SJSA1 (cell line): ENCODE data around the gene DMGDH. TPM values are rescaled to one million over a fixed set of nuclear protein-coding genes. Genes with fewer than 3 reads are reported as not detected.
A peak's percentile ranks its signal among the peaks of the same experiment; 100 is the strongest.

Experiments used
- DNase-seq, 2 experiments: peaks; one replicate each; pipeline ENCODE4 v3.0.0-alpha.2; 2015 to 2020; ENCODE audit warnings: low spot score in 2 of 2, low read depth in 1 of 2
- H3K27ac ChIP-seq: fragments of 250-450 bp; sonication (Bioruptor Pico); 2 replicates; pipeline ENCODE4 v1.5.1; 2020; ENCODE audit warnings: mild to moderate bottlenecking, moderate library complexity
- H3K27me3 ChIP-seq: fragments of 250-450 bp; sonication (Bioruptor Pico); replicated peaks from 2 replicates; pipeline ENCODE4 v1.5.1; 2020; ENCODE audit warnings: mild to moderate bottlenecking, moderate library complexity
- H3K36me3 ChIP-seq: fragments of 250-450 bp; sonication (Bioruptor Pico); 2 replicates; pipeline ENCODE4 v1.5.1; 2020; ENCODE audit warnings: mild to moderate bottlenecking
- H3K4me1 ChIP-seq: fragments of 250-450 bp; sonication (Bioruptor Pico); replicated peaks from 2 replicates; pipeline ENCODE4 v1.6.1; 2021; ENCODE audit warnings: mild to moderate bottlenecking
- H3K4me3 ChIP-seq: fragments of 250-450 bp; sonication (Bioruptor Pico); 2 replicates; pipeline ENCODE4 v1.5.1; 2020; ENCODE audit warnings: mild to moderate bottlenecking
- H3K9me3 ChIP-seq: fragments of 250-450 bp; sonication (Bioruptor Pico); replicated peaks from 2 replicates; pipeline ENCODE4 v1.5.1; 2020; ENCODE audit warnings: mild to moderate bottlenecking
- total RNA-seq: library from RNA; depleted of rRNA; stranded (reverse); fragments of >200 nt; shearing (Covaris generic); gene quantifications from 2 replicates; pipeline ENCODE4 v1.2.3, GENCODE V29; 2014

DMGDH gene
- total RNA-seq, 1 experiment from 2014 or later, result not detected

DNA sequence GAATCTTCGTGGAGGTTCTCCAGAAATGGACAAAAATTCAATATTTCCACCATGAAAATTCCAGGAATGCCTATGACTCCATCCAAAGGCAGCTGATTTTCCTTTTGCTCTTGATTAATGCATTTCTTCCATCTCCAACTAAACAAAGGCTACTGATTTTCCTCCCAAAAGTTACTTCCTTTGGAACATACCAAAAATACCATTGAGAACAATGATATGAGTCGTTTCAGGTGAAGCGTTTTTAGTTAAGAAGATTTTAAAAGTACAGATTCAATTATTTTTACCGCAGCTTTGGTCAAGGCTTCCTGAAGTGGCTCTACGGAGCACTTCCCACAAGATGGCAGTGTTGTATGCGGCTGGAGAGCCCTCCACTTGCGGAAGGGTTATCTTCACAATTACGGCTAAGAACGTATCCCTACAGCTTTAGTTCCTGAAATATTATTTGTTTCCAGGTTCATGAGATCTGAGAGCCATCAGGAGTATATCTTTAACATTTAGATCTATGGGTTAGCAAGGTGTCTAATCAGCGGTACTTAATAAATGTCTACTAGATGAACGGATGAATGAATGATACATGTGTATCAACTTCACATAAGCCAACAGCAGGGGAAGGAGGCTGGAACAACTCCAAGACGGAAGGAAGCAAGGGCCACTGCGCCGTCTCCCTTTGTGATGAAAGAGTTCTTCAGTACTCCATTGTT lies 48.5 kb downstream of the DMGDH start:
- DNase-seq, result peak; percentile 81 to 93
- Histone ChIP-seq H3K27ac (peak overlapping the region; percentile 96), H3K4me3 (no peak overlapping the region), H3K27me3 (no peaks in the 10 kb centered on the region), H3K4me1 (peaks cover 41% of the 10 kb centered on the region), H3K9me3 (no peaks in the 10 kb centered on the region), H3K36me3 (no peaks in the 10 kb centered on the region)

- H3K4me3 ChIP-seq, result no peak overlapping the region
- no peaks in the 10 kb centered on the region for H3K9me3 ChIP-seq
- peaks cover 2% of the 10 kb centered on the region for H3K4me1 ChIP-seq
- no peak for DNase-seq
- H3K36me3 ChIP-seq, result no peaks in the 10 kb centered on the region
- H3K27ac ChIP-seq, result no peak overlapping the region
- no peaks in the 10 kb centered on the region for H3K27me3 ChIP-seq
Measured at GRCh38 chr5:79014631-79015030, 54.8 kb downstream of the DMGDH start.

- H3K27ac ChIP-seq, result no peak overlapping the region
- no peaks in the 10 kb centered on the region for H3K36me3 ChIP-seq
- H3K27me3 ChIP-seq, result no peaks in the 10 kb centered on the region
- no peak for DNase-seq
- no peaks in the 10 kb centered on the region for H3K9me3 ChIP-seq
- H3K4me3 ChIP-seq, result no peak overlapping the region
- H3K4me1 ChIP-seq, result no peaks in the 10 kb centered on the region
Measured at GRCh38 chr5:79011869-79012268, 57.6 kb downstream of the DMGDH start.

DNA sequence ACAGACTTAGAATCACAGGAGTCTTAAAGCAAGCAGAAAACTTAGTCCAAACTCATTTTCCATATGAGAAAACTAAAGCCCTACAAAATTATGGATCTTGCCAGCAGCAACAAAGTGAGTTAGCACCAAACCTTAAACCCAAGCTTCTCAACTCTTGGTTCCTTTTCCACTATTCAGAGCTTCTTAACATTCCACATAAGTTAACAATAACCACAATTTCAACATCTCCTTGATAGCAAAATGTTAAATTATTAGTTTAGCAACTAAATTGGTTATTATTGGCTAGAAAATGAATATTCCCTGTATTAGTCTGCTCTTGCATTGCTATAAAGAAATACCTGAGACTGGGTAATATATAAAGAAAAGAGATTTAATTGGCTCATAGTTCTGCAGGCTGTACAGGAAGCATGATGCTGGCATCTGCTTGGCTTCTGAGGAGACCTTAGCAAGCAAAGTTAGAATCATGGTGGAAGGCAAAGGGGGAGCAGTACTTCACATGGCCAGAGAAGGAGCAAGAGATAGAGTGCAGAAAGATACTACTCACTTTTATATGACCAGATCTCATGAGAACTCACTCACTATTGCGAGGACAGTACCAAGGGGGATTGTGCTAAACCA lies 58.1 kb downstream of the DMGDH start:
- H3K4me1 ChIP-seq, result no peaks in the 10 kb centered on the region

GRCh38 chr5:79008362-79008761 lies 61.1 kb downstream of the DMGDH start:
- peaks cover 1% of the 10 kb centered on the region for H3K4me1 ChIP-seq
- H3K27me3 ChIP-seq, result no peaks in the 10 kb centered on the region
- no peak overlapping the region for H3K4me3 ChIP-seq
- H3K27ac ChIP-seq, result no peak overlapping the region
- no peaks in the 10 kb centered on the region for H3K36me3 ChIP-seq
- no peak for DNase-seq
- no peaks in the 10 kb centered on the region for H3K9me3 ChIP-seq

More for the DNA sequence above, 58.1 kb downstream of the DMGDH start:
- no peak overlapping the region for H3K27ac ChIP-seq
- H3K36me3 ChIP-seq, result no peaks in the 10 kb centered on the region
- no peaks in the 10 kb centered on the region for H3K9me3 ChIP-seq
- DNase-seq, result no peak
- no peak overlapping the region for H3K4me3 ChIP-seq
- H3K27me3 ChIP-seq, result no peaks in the 10 kb centered on the region

DNA sequence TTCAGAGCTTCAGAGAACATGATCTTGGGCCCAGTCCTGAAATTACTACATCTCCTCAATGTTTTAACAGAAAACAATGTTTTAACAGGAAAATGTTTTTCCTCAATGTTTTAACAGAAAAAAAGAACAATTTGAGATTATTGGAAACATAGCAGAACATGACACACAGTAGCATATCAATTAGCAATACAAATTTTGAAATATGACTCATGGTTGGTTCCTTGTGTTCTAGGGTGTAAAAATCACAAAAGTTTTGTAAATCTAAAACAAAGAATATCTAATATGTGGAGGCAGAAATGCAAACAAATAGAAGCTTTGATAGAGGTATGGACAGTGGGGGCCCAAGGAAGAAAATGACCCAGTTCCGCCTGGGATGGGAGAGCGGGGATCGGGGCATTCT lies 61.6 kb downstream of the DMGDH start:
- H3K4me3 ChIP-seq, result no peak overlapping the region
- no peak for DNase-seq
- H3K9me3 ChIP-seq, result no peaks in the 10 kb centered on the region
- peaks cover 6% of the 10 kb centered on the region for H3K4me1 ChIP-seq
- no peaks in the 10 kb centered on the region for H3K36me3 ChIP-seq
- H3K27me3 ChIP-seq, result no peaks in the 10 kb centered on the region
- no peak overlapping the region for H3K27ac ChIP-seq

DNA sequence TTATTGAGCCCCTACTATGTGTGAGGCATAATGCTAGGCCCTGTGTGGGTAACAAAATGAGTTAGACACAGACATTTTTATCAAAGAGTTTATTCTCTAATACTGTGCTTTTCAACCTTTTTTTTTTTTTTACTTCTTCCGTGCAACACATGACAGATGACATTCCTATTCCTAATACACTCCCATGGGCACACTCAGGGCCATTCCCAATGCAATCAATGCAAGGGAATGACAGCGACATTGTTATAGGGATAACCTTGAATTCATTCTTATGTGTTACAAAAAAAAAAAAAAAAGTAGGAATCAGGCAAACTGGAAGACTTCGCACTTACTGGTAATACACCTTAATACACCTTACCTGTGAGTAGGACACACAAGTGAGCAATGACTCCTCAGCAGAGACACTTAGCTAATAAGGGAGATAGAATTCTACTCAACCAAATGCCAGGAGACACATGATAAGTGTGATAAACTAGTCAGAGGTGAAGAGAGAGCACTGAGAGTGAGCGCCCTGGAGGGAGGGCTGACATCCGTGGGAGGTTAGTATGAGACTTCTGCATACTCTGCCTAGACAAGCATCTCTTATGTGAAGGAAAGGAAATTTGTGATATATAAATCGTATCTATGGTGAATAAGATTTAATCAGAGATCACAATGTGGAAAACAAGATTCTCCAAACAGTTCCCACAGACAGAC lies 63.4 kb downstream of the DMGDH start:
- no peaks in the 10 kb centered on the region for H3K36me3 ChIP-seq
- H3K27ac ChIP-seq, result no peak overlapping the region
- H3K27me3 ChIP-seq, result no peaks in the 10 kb centered on the region
- peaks cover 24% of the 10 kb centered on the region for H3K4me1 ChIP-seq
- H3K4me3 ChIP-seq, result no peak overlapping the region
- no peak for DNase-seq
- H3K9me3 ChIP-seq, result no peaks in the 10 kb centered on the region

- no peak overlapping the region for H3K27ac ChIP-seq
- no peak for DNase-seq
- peaks cover 30% of the 10 kb centered on the region for H3K4me1 ChIP-seq
- H3K36me3 ChIP-seq, result no peaks in the 10 kb centered on the region
- H3K4me3 ChIP-seq, result no peak overlapping the region
- H3K27me3 ChIP-seq, result no peaks in the 10 kb centered on the region
- no peaks in the 10 kb centered on the region for H3K9me3 ChIP-seq
Measured at GRCh38 chr5:79005151-79005550, 64.3 kb downstream of the DMGDH start.

- peak overlapping the region; percentile 89 for H3K27ac ChIP-seq
- DNase-seq, result peak in 1 of 2 experiments; percentile 85
- H3K27me3 ChIP-seq, result no peaks in the 10 kb centered on the region
- H3K9me3 ChIP-seq, result no peaks in the 10 kb centered on the region
- H3K4me3 ChIP-seq, result no peak overlapping the region
- H3K4me1 ChIP-seq, result peaks cover 32% of the 10 kb centered on the region
- no peaks in the 10 kb centered on the region for H3K36me3 ChIP-seq
Measured at GRCh38 chr5:79002374-79002773, 67.1 kb downstream of the DMGDH start.

GRCh38 chr5:79001471-79001870 lies 68.0 kb downstream of the DMGDH start:
- Histone ChIP-seq H3K27ac (peak overlapping the region; percentile 89), H3K36me3 (no peaks in the 10 kb centered on the region), H3K27me3 (no peaks in the 10 kb centered on the region), H3K4me3 (no peak overlapping the region), H3K9me3 (no peaks in the 10 kb centered on the region), H3K4me1 (peaks cover 32% of the 10 kb centered on the region)
- DNase-seq, result peak in 1 of 2 experiments; percentile 56

GRCh38 chr5:78997090-78997489 lies 72.4 kb downstream of the DMGDH start:
- H3K4me3 ChIP-seq, result no peak overlapping the region
- no peaks in the 10 kb centered on the region for H3K27me3 ChIP-seq
- H3K9me3 ChIP-seq, result no peaks in the 10 kb centered on the region
- no peak for DNase-seq
- H3K36me3 ChIP-seq, result no peaks in the 10 kb centered on the region
- H3K27ac ChIP-seq, result no peak overlapping the region
- H3K4me1 ChIP-seq, result peaks cover 18% of the 10 kb centered on the region

- Histone ChIP-seq H3K36me3 (no peaks in the 10 kb centered on the region), H3K9me3 (no peaks in the 10 kb centered on the region), H3K4me3 (no peak overlapping the region), H3K27me3 (no peaks in the 10 kb centered on the region), H3K4me1 (0 out of 2 replicates have a peak, but pooled peaks cover 3% of the 10 kb centered on the region), H3K27ac (no peak overlapping the region)
- no peak for DNase-seq
Measured at GRCh38 chr5:78995521-78996007, 73.9 kb downstream of the DMGDH start.

GRCh38 chr5:78993165-78993564 lies 76.3 kb downstream of the DMGDH start:
- no peaks in the 10 kb centered on the region for H3K27me3 ChIP-seq
- no peaks in the 10 kb centered on the region for H3K4me1 ChIP-seq
- no peaks in the 10 kb centered on the region for H3K36me3 ChIP-seq
- H3K27ac ChIP-seq, result no peak overlapping the region
- H3K9me3 ChIP-seq, result no peaks in the 10 kb centered on the region
- DNase-seq, result no peak
- no peak overlapping the region for H3K4me3 ChIP-seq

DNA sequence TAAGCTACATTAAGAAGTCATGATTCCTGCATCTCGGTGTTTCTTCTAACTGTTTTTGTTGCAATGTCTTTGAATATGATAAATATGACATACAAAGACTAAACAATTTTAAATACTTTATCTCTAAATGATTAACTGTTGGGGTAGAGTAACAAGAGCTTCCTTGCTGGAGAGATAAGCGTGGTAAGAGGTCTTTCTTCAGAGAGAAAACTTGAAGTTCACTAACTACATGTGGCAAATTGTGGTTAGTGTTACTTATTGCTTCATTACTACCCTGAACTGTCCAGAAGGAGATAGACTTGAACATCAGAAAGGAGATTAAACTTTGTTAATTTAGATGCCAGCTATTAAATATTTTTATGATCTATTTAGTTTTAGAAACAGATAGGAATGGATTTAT lies 77.3 kb downstream of the DMGDH start:
- no peak for DNase-seq
- H3K9me3 ChIP-seq, result no peaks in the 10 kb centered on the region
- H3K27ac ChIP-seq, result no peak overlapping the region
- no peaks in the 10 kb centered on the region for H3K27me3 ChIP-seq
- no peak overlapping the region for H3K4me3 ChIP-seq
- no peaks in the 10 kb centered on the region for H3K4me1 ChIP-seq
- H3K36me3 ChIP-seq, result no peaks in the 10 kb centered on the region
